PC-3 (cell line): ENCODE data around the gene HMGCS2. TPM values are rescaled to one million over a fixed set of nuclear protein-coding genes. Genes with fewer than 3 reads are reported as not detected.

Experiments used
- ATAC-seq: fragments of 200-7000 bp; cut with Tn5 transposase; 2 replicates; pipeline ENCODE4 v1.9.1; 2020; ENCODE audit warnings: mild to moderate bottlenecking, moderate library complexity
- BruUV-seq: library from RNA; stranded (reverse); fragments of 400-500 nt; replicated peaks from 2 replicates; lab custom pipeline; 2021; lab: Mats Ljungman, UMichigan
- CTCF ChIA-PET: fragments of 300-600 bp; sonication (Branson Sonifier 250); formaldehyde crosslinking; loops from one replicate; lab custom pipeline; 2022; ENCODE audit warnings: antibody characterized with exemption; lab: Charles Lee
- POLR2A ChIA-PET: fragments of 300-600 bp; sonication (Branson Sonifier 250); formaldehyde crosslinking; loops from one replicate; lab custom pipeline; 2022; ENCODE audit warnings: antibody characterized with exemption; ENCODE audit not compliant: unreplicated experiment; lab: Charles Lee
- DNase-seq: peaks from one replicate; pipeline ENCODE4 v3.0.0-alpha.2; 2015
- H2AFZ ChIP-seq: fragments of 300-600 bp; sonication (generic); 2 replicates; pipeline ENCODE4 v1.6.0; 2016; ENCODE audit warnings: antibody characterized with exemption, low read length
- H3F3A ChIP-seq: fragments of 300-600 bp; sonication (generic); one replicate; pipeline ENCODE4 v1.6.0; 2017; ENCODE audit warnings: antibody characterized with exemption, low read length, control low read depth, mild to moderate bottlenecking; ENCODE audit not compliant: unreplicated experiment
- H3K27ac ChIP-seq: fragments of 300-600 bp; sonication (generic); 2 replicates; pipeline ENCODE4 v1.5.1; 2016; ENCODE audit warnings: mild to moderate bottlenecking, low read length
- H3K27me3 ChIP-seq: fragments of 300-600 bp; sonication (generic); 2 replicates; pipeline ENCODE4 v1.6.1; 2016; ENCODE audit warnings: low read length, mixed read lengths
- H3K36me3 ChIP-seq: fragments of 300-600 bp; sonication (generic); 2 replicates; pipeline ENCODE4 v1.6.1; 2016; ENCODE audit warnings: low read depth, mixed run types, low read length, mixed read lengths
- H3K4me1 ChIP-seq: fragments of 300-600 bp; sonication (generic); 2 replicates; pipeline ENCODE4 v1.5.1; 2016; ENCODE audit warnings: low read length; ENCODE audit not compliant: insufficient read depth
- H3K4me2 ChIP-seq: fragments of 300-600 bp; sonication (generic); 2 replicates; pipeline ENCODE4 v1.6.0; 2016; ENCODE audit warnings: low read length
- H3K4me3 ChIP-seq: fragments of 300-600 bp; sonication (generic); 2 replicates; pipeline ENCODE4 v1.5.1; 2016; ENCODE audit warnings: mild to moderate bottlenecking, low read length, mixed read lengths
- H3K79me2 ChIP-seq: fragments of 300-600 bp; sonication (generic); 2 replicates; pipeline ENCODE4 v1.6.1; 2017; ENCODE audit warnings: low read length, mixed read lengths
- H3K9ac ChIP-seq: fragments of 300-600 bp; sonication (generic); 2 replicates; pipeline ENCODE4 v1.6.0; 2016; ENCODE audit warnings: mild to moderate bottlenecking, low read length
- H3K9me2 ChIP-seq: fragments of 300-600 bp; sonication (generic); replicated peaks from 2 replicates; pipeline ENCODE4 v1.6.1; 2016; ENCODE audit warnings: mixed run types, low read length, mixed read lengths
- H3K9me3 ChIP-seq: fragments of 300-600 bp; sonication (generic); 2 replicates; pipeline ENCODE4 v1.6.1; 2016; ENCODE audit warnings: low read length, mixed read lengths
- H4K20me1 ChIP-seq: fragments of 300-600 bp; sonication (generic); 2 replicates; pipeline ENCODE4 v1.6.1; 2016; ENCODE audit warnings: low read length, mixed read lengths
- EZH2 ChIP-seq: fragments of 300-600 bp; sonication (generic); IDR thresholded peaks from one replicate; pipeline ENCODE4 v1.6.1; 2017; ENCODE audit warnings: antibody characterized with exemption, mild to moderate bottlenecking, low read length; ENCODE audit not compliant: unreplicated experiment
- EZH2phosphoT487 ChIP-seq: fragments of 300-600 bp; sonication (generic); IDR thresholded peaks from 2 replicates; pipeline ENCODE4 v1.6.1; 2018; ENCODE audit warnings: mild to moderate bottlenecking, antibody characterized with exemption, low read length, borderline replicate concordance
- intact Hi-C: fragments of 100-400 bp; cut with micrococcal nuclease; formaldehyde crosslinking; loops from 2 replicates; pipeline ENCODE4 v1.9.0; 2023
- total RNA-seq: library from RNA; depleted of rRNA; stranded (reverse); fragments of >200 nt; gene quantifications from 2 replicates; pipeline ENCODE4 v1.2.3, GENCODE V29; 2014
- TF ChIP-seq, protein P1 (sequence below): fragments of 300-600 bp; sonication (generic); conservative IDR thresholded peaks from 2 replicates; pipeline ENCODE4 v1.5.1; 2017; ENCODE audit warnings: antibody characterized with exemption, low read depth, mild to moderate bottlenecking, low read length

The HMGCS2 gene
- total RNA-seq, 1 experiment from 2014 or later: not detected

DNA sequence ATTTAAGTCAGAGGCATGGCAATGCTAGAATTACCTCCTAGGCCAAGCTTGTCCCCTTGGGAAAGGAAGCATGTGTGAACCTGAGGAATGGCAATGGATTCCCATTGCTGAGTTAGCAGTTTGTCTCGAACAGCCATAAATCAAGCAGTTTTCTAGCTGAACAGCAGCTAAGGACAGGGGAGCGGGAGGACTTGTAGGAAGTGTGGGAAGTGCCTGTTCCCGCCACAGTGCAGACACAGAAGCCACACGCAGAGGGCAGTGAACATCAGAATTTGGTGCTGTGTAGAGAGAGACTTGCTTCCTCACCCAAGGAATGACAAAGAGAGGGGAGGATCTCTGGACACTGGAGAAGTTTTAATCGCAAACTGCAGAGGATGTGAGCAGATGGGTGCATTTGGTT is 53.2 kb downstream of the HMGCS2 start:
- peaks cover 61% of the 10 kb centered on the region for H3K79me2 ChIP-seq
- H2AFZ ChIP-seq: no peak overlapping the region
- no peaks in the 10 kb centered on the region for H3K9me2 ChIP-seq
- ChIA-PET POLR2A (no interaction called here), CTCF (no interaction called here)
- no peaks in the 10 kb centered on the region for H3K9me3 ChIP-seq
- no peak overlapping the region for H3K4me2 ChIP-seq
- H3K9ac ChIP-seq: no peak overlapping the region
- H3F3A ChIP-seq: no peaks in the 10 kb centered on the region
- H3K36me3 ChIP-seq: 0 out of 2 replicates have a peak, but pooled peaks cover 4% of the 10 kb centered on the region
- peaks cover 18% of the 10 kb centered on the region for H3K4me1 ChIP-seq
- intact Hi-C loops: no loop called here
- no peak overlapping the region for H3K27ac ChIP-seq
- 0 out of 2 replicates have a peak, but pooled peaks cover 16% of the 10 kb centered on the region for H4K20me1 ChIP-seq
- BruUV-seq: no TSS peak
- H3K27me3 ChIP-seq: no peaks in the 10 kb centered on the region
- no peak for ATAC-seq
- H3K4me3 ChIP-seq: no peak overlapping the region
- TF ChIP-seq EZH2 (no peak), EZH2phosphoT487 (no peak)
- TF ChIP-seq, protein P1, sequence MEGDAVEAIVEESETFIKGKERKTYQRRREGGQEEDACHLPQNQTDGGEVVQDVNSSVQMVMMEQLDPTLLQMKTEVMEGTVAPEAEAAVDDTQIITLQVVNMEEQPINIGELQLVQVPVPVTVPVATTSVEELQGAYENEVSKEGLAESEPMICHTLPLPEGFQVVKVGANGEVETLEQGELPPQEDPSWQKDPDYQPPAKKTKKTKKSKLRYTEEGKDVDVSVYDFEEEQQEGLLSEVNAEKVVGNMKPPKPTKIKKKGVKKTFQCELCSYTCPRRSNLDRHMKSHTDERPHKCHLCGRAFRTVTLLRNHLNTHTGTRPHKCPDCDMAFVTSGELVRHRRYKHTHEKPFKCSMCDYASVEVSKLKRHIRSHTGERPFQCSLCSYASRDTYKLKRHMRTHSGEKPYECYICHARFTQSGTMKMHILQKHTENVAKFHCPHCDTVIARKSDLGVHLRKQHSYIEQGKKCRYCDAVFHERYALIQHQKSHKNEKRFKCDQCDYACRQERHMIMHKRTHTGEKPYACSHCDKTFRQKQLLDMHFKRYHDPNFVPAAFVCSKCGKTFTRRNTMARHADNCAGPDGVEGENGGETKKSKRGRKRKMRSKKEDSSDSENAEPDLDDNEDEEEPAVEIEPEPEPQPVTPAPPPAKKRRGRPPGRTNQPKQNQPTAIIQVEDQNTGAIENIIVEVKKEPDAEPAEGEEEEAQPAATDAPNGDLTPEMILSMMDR: no peak
- no peak for DNase-seq

DNA sequence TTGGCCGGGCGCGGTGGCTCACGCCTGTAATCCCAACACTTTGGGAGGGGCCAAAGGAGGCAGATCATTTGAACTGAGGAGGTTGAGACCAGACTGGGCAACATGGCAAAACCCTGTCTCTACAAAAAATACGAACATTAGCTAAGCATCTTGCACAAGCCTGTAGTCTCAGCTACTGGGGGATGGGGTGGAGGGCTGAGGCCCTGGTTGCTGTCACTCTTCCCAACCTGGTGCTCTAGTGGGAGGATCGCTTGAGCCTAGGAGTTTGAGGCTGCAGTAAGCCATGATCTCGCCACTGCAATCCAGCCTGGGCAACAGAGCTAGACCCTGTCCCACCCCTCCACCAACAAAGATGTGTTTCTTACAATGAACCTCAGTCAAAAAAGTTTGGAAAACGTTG is 54.1 kb downstream of the HMGCS2 start:
- Histone ChIP-seq H3K4me2 (peak overlapping the region; percentile 94), H4K20me1 (0 out of 2 replicates have a peak, but pooled peaks cover 16% of the 10 kb centered on the region), H3K4me1 (peaks cover 18% of the 10 kb centered on the region), H3K79me2 (peaks cover 61% of the 10 kb centered on the region), H3K4me3 (0 out of 2 replicates have a peak overlapping the region, but pooled peaks have one; percentile 98), H3K9me3 (no peaks in the 10 kb centered on the region), H3K9me2 (no peaks in the 10 kb centered on the region), H3K36me3 (no peaks in the 10 kb centered on the region), H3K27me3 (no peaks in the 10 kb centered on the region), H3K27ac (no peak overlapping the region), H3K9ac (no peak overlapping the region), H3F3A (no peaks in the 10 kb centered on the region), H2AFZ (no peak overlapping the region)
- DNase-seq (no peak), ATAC-seq (no peak)
- intact Hi-C loops: no loop called here
- ChIA-PET CTCF (no interaction called here), POLR2A (no interaction called here)
- TF ChIP-seq, protein P1: no peak
- TF ChIP-seq EZH2 (no peak), EZH2phosphoT487 (no peak)
- BruUV-seq: no TSS peak

DNA sequence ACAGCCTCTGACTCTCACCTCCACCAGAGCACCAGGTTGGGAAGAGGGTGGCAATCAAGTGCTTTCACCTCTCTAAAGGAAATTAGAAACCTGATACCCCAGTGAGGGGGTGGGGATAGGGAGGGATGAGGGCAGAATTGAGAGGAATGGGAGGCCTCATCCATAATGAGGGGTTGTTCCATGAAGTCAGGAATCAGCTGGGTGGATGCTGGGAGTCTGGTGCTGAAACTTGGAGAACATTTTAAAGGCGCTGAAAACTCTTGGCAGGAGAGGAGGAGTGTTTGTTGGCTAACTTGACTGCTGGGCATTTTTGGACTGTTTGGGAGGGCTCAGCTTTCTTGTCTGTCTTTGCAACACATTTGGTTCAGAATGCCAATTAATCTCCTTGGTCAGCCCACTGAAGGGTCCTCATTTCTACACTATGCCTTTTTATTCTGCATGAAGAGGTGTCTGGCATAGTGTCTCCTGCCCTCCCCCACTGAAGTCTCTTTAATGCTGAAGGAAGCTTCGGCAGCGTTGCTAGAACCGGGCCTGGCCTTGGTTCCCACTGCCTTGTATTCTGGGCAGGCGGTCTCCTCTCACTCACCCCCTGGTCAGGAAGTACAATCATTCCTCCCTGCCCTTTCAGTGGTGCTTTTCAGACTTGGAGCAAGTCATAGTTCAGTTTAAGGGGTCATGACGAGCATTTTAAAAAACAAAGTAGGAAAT is 54.8 kb downstream of the HMGCS2 start:
- Histone ChIP-seq H3K4me3 (peak overlapping the region; percentile 98), H3K27ac (no peak overlapping the region), H3K9me2 (no peaks in the 10 kb centered on the region), H3K4me2 (peak overlapping the region; percentile 94), H4K20me1 (0 out of 2 replicates have a peak, but pooled peaks cover 16% of the 10 kb centered on the region), H3F3A (no peaks in the 10 kb centered on the region), H3K36me3 (no peaks in the 10 kb centered on the region), H3K9ac (no peak overlapping the region), H3K4me1 (peaks cover 18% of the 10 kb centered on the region), H3K27me3 (no peaks in the 10 kb centered on the region), H3K9me3 (no peaks in the 10 kb centered on the region), H2AFZ (no peak overlapping the region), H3K79me2 (peaks cover 60% of the 10 kb centered on the region)
- TF ChIP-seq EZH2: no peak
- no peak for TF ChIP-seq EZH2phosphoT487
- TF ChIP-seq, protein P1: no peak
- no peak for ATAC-seq
- POLR2A ChIA-PET: no interaction called here
- intact Hi-C loops: no loop called here
- peak; percentile 4 for DNase-seq
- no TSS peak for BruUV-seq
- CTCF ChIA-PET: no interaction called here
